ENCODE data around the gene ELAC2.

DNA sequence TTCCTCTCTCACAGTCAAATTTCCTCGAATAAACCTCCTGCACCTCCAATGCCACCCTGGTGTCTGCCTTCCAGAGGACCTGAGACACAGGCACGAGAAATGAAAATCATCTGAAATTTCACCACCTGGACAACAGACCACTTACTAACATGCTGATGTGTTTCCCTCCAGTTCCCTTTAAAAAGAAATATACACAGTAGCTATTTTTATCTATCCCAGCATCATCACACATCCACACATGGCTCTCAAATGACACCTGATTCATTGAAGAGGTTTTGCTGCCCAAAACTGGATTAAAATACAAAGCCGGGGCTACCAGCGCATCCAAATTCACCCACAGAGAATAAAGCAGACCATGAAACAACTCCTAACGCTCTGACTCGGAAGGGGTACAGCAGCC is 13.9 kb downstream of the ELAC2 start:
- TF ChIP-seq, protein P1, sequence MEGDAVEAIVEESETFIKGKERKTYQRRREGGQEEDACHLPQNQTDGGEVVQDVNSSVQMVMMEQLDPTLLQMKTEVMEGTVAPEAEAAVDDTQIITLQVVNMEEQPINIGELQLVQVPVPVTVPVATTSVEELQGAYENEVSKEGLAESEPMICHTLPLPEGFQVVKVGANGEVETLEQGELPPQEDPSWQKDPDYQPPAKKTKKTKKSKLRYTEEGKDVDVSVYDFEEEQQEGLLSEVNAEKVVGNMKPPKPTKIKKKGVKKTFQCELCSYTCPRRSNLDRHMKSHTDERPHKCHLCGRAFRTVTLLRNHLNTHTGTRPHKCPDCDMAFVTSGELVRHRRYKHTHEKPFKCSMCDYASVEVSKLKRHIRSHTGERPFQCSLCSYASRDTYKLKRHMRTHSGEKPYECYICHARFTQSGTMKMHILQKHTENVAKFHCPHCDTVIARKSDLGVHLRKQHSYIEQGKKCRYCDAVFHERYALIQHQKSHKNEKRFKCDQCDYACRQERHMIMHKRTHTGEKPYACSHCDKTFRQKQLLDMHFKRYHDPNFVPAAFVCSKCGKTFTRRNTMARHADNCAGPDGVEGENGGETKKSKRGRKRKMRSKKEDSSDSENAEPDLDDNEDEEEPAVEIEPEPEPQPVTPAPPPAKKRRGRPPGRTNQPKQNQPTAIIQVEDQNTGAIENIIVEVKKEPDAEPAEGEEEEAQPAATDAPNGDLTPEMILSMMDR (optimal IDR thresholded peaks at IDR 0.05 in 1 of 3, IDR thresholded peaks at IDR 0.05 in 1 of 3, conservative IDR thresholded peaks at IDR 0.05 in 1 of 3; ENCODE audit: extremely low read depth in 1 of 3, insufficient read depth in 2 of 3, low read length in 3 of 3): no peak
- TF ChIP-seq EZH2 (IDR thresholded peaks at IDR 0.05; ENCODE audit: low read length): no peak
